ENCODE data around the gene MED27. TPM values are rescaled to one million over a fixed set of nuclear protein-coding genes. Genes with fewer than 3 reads are reported as not detected.

MED27 gene
- total and polyA plus RNA-seq, 2 of the 8 experiments (the other 6 are each of a cell fraction or from before 2014, with no cell fraction given): 29.9 to 56.5 TPM

- Histone ChIP-seq H4K5ac (ENCODE audit: insufficient read length, low read depth, low read length) (no peak overlapping the region), H3K4me3 (ENCODE audit: extremely low read depth in 1 of 4, insufficient read depth in 2 of 4, low read depth in 3 of 4, low read length in 4 of 4) (no peak overlapping the region), H2BK20ac (ENCODE audit: low read length) (no peak overlapping the region), H3K27me3 (replicated peaks in 1 of 4; ENCODE audit: control insufficient read depth in 3 of 4, extremely low read depth in 1 of 4, insufficient read depth in 3 of 4, low read length in 3 of 4) (no peaks in the 10 kb centered on the region; a peak in 1 of 7 replicates), H3K23me2 (ENCODE audit: low read depth, low read length) (no peaks in the 10 kb centered on the region), H3K27ac (ENCODE audit: low read depth, low read length) (no peak overlapping the region), H4K91ac (replicated peaks; ENCODE audit: insufficient read length, low read length) (no peak overlapping the region), H3K14ac (ENCODE audit: insufficient read length) (no peak overlapping the region), H2BK15ac (ENCODE audit: low read length) (no peak overlapping the region), H2BK5ac (ENCODE audit: low read depth, low read length) (no peak overlapping the region), H2AFZ (ENCODE audit: low read length) (no peak overlapping the region), H3K9ac (replicated peaks in 1 of 4; ENCODE audit: extremely low read depth in 1 of 4, low read depth in 3 of 4, low read length in 3 of 4) (no peak overlapping the region), H4K8ac (ENCODE audit: extremely low read depth, insufficient read depth, low read length) (no peak overlapping the region), H3K4me2 (ENCODE audit: insufficient read depth in 1 of 2, low read depth in 2 of 2, low read length in 2 of 2) (no peak overlapping the region), H2AK5ac (ENCODE audit: low read depth, low read length) (no peak overlapping the region), H2BK120ac (replicated peaks; ENCODE audit: low read depth, low read length) (no peak overlapping the region), H2BK12ac (ENCODE audit: low read depth, low read length) (no peak overlapping the region), H3K56ac (replicated peaks; ENCODE audit: insufficient read length, low read depth, low read length) (no peak overlapping the region), H3K4me1 (replicated peaks in 1 of 4; ENCODE audit: control insufficient read depth in 3 of 4, insufficient read depth in 4 of 4, low read length in 3 of 4) (peaks cover 0 to 9% (median 6%) of the 10 kb centered on the region in 4 experiments; a peak in 5 of 7 replicates), H3K4ac (replicated peaks; ENCODE audit: insufficient read length, low read depth, low read length) (no peak overlapping the region), H3K79me1 (ENCODE audit: low read depth, low read length) (no peaks in the 10 kb centered on the region; the same call in 1 of the 2 replicates), H4K20me1 (replicated peaks in 1 of 2; ENCODE audit: control insufficient read depth in 1 of 2, insufficient read depth in 2 of 2, low read length in 2 of 2) (no peaks in the 10 kb centered on the region), H3K18ac (ENCODE audit: extremely low read depth, low read length) (no peak overlapping the region), H3K36me3 (ENCODE audit: control insufficient read depth in 2 of 4, insufficient read depth in 4 of 4, low read length in 3 of 4) (no peaks in the 10 kb centered on the region), H3K9me3 (ENCODE audit: insufficient read depth in 2 of 2, low read depth in 1 of 2, low read length in 1 of 2) (no peaks in the 10 kb centered on the region), H3K79me2 (ENCODE audit: control insufficient read depth in 1 of 2, insufficient read depth in 2 of 2, low read length in 2 of 2) (no peaks in the 10 kb centered on the region), H3K23ac (ENCODE audit: insufficient read length) (no peak overlapping the region)
- 92% methylated on average over 12 of the region's 12 CpGs; no CpG with 5 or more reads in 1 of the 2 experiments for WGBS, 2 experiments (ENCODE audit: extremely low coverage in 1 of 2, insufficient coverage in 1 of 2, insufficient read length in 1 of 2, insufficient replicate concordance in 2 of 2, low coverage in 1 of 2, low lambda C conversion rate in 2 of 2, missing lambda C conversion rate in 1 of 2)
- FAIRE-seq (no peak), DNase-seq (ENCODE audit: low read depth in 1 of 2, low spot score in 2 of 2) (no peak)
- CTCF ChIA-PET (ENCODE audit: partially characterized antibody): interaction anchor here (0.5 to 4.6 kb wide), 13 partner anchors 10 to 375 kb away, joined by 3 to 25 read pairs (median 3); no protein-coding TSS in a partner anchor
- TF ChIP-seq SIN3A (conservative IDR thresholded peaks at IDR 0.05 in 1 of 2, IDR thresholded peaks at IDR 0.05 in 1 of 2; ENCODE audit: low read depth in 1 of 2, low read length in 2 of 2): 0 out of 4 replicates have a peak, but pooled peaks have one; percentile 40 to 45
- TF ChIP-seq CHD2 (IDR thresholded peaks at IDR 0.05; ENCODE audit: low read length): no peak
- POLR2A ChIA-PET (ENCODE audit: partially characterized antibody): no interaction called here
Measured at GRCh38 chr9:131874447-131874846, 205.2 kb downstream of the MED27 start.
